ENCODE data around the gene DISP2.

- no peak for TF ChIP-seq POLR2AphosphoS5 (IDR thresholded peaks at IDR 0.05; ENCODE audit: low read depth, low read length)
- TF ChIP-seq CTCF (IDR thresholded peaks at IDR 0.05) = no peak
- TF ChIP-seq REST (IDR thresholded peaks at IDR 0.05; ENCODE audit: insufficient read depth in 1 of 2, low read depth in 2 of 2, low read length in 1 of 2) = no peak
Measured at GRCh38 chr15:40380636-40381035, 22.6 kb downstream of the DISP2 start.

Measured in Panc1 (cell line).